Esophagus mucosa (tissue), 1 donor: ENCODE results near the gene FAM234A. TPM values are rescaled to one million over a fixed set of nuclear protein-coding genes. Genes with fewer than 3 reads are reported as not detected.
A peak's percentile ranks its signal among the peaks of the same experiment; 100 is the strongest.
"Not testable (repeated sequence)": the region's sequence is repeated elsewhere in the genome, so short reads cannot be mapped to it uniquely, and the experiment has no call there.

Experiments
- ATAC-seq: fragments of 200-7000 bp; cut with Tn5 transposase; one replicate; pipeline ENCODE4 v1.9.1; 2020
- total RNA-seq: library from RNA; stranded (reverse); gene quantifications from one replicate; pipeline ENCODE4 v1.2.4, GENCODE V29; 2023
- donor health status: DM: yes; HTN: yes; CAD: no.

The FAM234A gene
- 56.4 TPM for total RNA-seq

DNA sequence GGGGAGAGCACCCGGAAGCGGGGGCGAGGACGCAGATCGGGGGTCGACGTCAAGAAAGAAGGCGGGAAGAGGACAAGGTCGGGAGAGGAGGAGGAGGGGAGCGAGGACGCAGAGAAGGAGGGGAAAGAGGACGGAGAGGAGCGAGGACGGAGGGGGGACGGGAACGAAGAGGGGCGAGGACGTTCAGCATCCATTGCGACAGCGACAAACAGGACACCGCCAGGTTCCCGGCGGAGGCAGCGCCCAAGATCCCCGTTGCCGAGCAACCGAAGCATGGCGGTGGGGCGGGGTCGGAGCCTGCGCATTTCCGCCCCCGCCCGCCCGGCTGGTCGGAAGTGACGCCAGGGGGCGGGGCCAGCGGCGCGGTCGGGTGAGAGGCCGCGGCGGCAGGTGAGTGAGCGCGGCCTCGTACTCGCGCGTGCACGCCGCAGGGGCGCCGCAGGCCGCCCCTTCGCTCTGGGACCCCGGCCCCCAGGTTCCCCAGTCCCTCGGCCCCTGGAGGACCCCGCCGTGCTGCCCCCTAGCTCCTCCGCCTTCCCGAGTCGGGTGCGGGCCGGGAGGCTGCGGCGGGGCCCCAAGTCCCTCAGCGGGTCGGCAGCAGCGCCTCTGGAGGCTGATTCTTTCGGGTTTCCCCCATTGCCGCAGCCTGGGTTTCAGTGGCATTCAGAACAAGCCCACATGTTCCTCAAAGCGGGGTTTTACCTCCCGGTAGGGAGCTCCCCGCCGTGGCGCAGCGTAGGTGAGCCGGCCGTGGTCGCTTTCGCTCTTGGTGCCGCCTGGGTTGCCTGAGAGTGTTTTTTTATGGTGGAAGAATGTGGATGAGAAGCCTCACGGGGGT is at the start of gene FAM234A:
Gene FAM234A, plus strand, starts transcription at position 354 of the 838 bp plus-strand sequence. CDS start 19,593 bp downstream, outside the sequence.
- ATAC-seq: peak; percentile 98

DNA sequence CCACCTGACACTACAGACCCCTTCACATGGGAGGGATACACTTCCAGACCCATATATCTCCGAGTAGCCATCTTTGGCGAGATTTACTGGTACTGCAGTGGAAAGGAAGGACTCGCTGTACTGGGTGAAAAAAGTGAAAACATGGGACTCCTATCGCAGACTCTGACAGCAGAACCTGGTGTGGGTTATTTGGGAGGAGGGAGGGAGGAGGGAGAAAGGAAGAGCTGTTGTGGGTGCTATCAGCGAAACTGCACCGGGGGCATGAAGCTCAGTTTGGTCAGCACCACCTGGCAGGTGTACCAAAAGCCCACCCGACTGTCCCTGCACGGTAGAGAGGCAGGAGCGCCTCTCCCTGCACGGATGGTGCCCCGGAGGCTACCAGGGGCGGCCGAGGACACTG is 49.4 kb upstream of the FAM234A start:
- no peak for ATAC-seq

GRCh38 chr16:185691-186090 is 48.9 kb upstream of the FAM234A start:
- ATAC-seq: no peak

DNA sequence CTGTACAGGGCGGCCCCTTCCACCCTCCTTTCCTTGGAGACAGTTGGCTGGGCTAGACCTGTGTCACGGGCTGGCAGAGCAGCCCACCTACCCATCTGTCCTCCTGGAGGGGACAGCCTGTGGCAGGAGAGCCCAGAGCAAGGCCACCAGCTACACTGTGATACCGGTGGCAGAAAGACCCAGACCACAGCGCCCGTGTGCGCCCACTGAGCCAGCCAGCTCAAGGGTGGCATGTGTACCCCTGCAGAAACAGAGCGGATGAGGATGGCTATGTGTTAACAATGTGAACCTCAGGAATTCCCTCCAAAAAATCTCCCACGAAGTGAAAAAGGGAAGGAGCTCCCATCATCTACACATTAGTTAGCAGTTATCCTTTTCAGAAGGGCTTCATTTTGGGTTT is 47.3 kb upstream of the FAM234A start:
- no peak for ATAC-seq

DNA sequence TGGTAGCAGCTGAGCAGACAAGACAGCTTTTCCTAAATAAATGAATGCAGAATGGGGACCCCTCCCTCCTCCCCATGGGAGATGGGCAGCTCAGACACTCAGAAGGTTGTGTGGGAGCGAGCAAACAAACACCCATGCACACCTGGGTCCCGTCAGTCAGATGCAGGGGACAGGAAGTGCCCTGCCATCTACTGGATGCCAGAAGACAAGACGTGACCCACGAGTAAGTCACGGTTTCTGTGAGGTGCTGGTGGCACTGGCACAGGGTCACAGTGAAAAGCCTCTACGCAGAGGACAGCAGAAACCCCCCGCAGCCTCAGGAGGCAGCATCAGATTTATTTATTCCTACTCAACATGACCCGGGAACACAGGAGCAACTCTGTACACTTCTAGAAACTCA is 45.9 kb upstream of the FAM234A start:
- no peak for ATAC-seq

DNA sequence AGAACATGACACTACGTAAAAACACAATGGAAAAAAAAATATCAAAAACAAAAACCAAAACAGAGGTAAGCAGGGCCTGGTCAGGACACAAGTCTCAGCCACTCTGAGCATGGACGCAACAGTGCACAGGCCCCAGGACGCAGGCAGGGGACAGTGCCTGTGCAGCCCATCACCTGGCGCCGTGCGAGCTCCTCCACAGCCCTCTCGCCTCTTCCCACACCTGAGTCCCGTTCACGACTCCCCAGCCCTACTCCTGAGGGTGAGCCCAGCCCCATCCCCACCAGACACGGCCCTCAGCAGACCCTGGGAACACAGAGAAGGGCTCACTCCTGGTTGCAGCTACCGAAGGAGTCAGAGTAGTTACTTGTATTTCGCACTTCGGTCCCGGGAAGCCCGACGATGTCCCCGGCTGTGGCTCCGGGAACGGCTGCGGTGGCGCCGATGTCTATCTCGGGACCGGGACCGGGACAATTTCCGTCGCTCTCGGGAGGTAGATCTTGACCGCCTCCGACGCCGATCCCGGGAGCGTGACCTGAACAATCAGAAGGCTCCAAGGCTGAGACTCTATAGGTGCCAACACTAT is 44.9 kb upstream of the FAM234A start:
- ATAC-seq: peak; percentile 15

DNA sequence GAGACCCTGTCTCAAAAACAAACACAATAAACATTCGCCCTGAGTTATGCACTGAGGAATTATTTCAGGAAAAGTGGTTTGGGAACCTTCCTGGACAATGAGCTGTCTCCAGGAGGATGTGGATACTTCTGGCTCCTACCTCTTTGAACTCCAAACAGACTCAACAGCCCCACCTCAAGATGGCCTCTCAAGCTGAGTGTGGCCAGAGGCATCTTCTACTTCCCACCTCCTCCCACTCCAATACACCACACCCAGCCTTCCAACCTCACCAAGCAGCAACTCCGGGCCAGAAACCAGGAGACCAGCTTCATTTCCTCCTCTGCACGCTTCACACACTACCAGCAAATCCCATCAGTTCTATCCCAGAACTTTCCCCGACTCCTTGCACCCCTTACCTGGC is 42.8 kb upstream of the FAM234A start:
- no peak for ATAC-seq

GRCh38 chr16:192686-193085 is 41.9 kb upstream of the FAM234A start:
- no peak for ATAC-seq

GRCh38 chr16:193441-193840 is 41.2 kb upstream of the FAM234A start:
- ATAC-seq: no peak

- ATAC-seq: no peak
Observed at GRCh38 chr16:194516-194915, 40.1 kb upstream of the FAM234A start.

GRCh38 chr16:200388-200787 is 34.2 kb upstream of the FAM234A start:
- no peak for ATAC-seq

DNA sequence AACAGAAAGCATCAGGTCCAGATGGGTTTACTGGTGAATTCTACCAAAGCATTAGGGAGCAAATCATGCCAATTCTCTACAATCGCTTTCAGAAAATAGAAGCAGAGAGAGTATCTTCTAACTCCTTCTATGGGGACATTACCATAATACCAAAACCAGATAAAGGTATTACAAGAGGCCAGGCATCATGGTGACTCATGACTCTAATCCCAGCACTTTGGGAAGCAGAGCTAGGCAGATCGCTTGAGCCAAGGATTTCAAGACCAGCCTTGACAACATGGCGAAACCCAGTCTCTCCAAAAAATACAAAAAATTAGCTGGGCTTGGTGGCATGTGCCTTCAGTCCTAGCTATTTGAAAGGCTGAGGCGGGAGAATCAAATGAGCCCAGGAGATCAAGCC is 31.4 kb upstream of the FAM234A start:
- ATAC-seq: peak; percentile 33

GRCh38 chr16:204046-204445 is 30.6 kb upstream of the FAM234A start:
- ATAC-seq: not testable (repeated sequence)

DNA sequence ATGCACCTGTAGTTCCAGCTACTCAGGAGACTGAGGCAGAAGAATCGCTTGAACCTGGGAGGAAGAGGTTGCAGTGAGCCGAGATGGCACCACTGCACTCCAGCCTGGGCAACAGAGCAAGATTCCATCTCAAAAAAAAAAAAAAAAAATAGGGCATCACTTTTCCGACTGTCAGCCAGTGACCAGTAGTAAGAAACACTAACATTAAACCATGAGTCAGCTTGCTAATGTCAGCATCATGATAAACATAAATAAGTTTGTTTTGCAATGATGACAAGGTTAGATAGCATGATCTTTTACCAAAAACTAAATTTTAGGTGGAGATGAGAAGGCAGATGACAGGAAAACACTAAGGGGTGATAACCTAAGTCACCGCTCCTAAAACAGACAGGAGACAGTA is 25.3 kb upstream of the FAM234A start:
- not testable (repeated sequence) for ATAC-seq

DNA sequence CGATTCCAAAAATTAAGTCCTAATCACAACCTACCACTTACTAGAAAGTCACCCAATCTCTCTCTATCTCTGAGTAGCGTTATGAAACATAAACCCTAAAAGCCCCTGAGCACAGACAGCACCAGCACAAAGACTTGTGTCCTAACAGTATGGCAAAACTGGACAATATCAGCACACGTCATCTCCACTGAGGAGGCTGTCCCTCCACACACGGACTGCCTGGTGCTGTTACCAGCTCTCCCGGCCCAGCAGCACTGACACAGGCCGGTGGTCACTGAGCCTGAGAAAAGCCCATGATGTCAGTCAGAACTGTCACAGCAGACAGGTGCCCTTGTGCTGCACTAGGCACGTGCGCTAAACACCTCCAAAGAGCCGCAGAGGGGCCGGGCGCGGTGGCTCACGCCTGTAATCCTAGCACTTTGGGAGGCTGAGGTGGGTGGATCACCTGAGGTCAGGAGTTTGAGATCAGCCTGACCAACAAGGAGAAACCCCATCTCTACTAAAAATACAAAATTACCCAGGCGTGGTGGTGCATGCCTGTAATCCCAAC is 22.9 kb upstream of the FAM234A start:
- not testable (repeated sequence) for ATAC-seq

DNA sequence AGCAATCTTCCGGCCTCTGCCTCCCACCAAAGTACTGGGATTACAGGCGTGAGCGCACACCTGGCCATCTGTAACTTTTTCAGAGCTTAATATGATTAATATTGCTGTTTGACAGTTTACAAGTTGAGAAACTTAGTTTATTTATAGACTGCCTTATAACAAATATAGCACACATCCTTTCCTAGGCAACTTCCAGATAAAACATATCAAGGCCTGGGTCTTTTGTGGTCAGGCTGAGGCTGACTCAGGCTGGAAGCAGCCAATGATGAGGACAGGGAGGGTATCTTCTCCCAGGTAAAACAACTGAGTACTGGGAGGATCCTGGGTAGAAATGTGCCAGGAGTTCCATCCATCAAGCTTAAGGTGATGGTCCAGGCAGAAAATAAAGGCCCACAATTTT is 21.6 kb upstream of the FAM234A start:
- ATAC-seq: no peak

- no peak for ATAC-seq
Observed at GRCh38 chr16:220021-220420, 14.6 kb upstream of the FAM234A start.

DNA sequence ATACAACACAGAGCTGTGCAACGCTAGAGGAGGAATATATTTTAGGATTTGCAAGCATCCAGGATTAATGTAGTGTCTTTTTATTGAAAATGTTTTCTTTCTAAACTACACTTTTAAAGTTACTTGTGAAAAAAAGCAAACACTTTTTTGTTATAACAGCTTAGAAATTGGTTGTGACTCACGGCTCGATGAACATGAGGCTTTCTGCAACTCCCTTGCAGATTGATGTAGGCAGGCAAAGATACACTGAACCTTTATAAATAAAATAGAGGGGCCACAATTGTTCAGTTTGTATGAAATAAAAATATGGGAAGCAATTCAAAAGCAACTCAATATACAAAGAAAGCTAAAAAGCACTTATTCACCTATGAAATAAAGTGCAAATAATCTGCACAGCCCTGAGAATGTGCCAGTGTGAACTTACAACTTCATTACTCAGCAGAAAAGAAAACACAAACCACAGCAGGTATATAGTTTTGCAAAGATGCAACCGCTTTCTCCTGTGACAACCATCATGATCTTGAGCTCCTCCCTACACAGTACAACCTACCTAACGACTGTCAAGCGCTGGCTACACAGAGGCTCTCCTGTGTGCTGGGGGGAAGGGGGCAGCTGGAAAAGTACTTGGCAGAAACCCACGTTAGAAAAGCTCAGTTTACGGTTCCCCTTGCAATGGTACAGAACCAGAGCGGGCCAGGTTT is 6.3 kb upstream of the FAM234A start:
- ATAC-seq: peak; percentile 53

DNA sequence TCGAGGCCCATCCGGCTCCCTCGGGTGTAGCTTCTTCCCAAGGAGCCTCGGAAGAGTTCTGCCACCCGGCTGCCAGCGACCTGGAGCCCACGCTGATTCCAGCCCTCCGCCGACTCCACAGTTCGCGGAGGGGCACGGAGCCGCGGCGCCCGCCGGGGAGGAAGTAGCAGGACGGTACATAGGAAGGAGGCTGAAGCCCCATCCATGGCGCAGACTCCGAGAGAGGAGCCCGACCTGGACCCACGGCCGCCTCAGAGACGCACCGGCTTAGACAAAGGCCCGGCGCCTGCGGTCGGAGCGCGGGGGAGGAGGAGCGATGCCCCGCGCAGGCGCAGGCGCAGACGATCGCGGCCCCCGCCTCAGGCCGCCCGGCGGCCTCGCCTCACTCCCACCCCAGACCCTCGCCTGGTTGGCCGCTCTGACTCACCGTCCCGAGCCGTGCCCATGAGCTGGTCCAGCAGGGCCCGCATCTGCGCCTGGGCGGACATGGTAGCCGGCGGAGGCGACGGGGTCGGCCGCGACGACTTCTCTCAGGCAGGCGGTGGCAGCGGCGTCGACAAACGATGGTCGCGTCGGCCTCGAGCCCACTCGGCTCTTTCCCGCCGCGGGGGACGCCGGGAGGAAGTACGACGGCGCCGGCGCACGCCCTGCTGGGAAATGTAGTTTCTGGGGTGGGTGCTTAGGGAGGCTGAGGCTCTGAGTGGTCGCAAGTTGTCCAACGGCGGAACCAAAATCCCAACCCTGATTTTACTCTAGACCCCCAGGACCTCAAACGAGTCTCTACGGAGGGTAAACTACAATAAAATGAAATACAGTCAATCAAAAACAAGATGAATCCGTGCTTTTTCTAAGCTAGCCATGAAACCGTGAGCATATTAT is 5.5 kb upstream of the FAM234A start, which contains the start of gene LUC7L:
Gene LUC7L, minus strand, starts transcription at position 598 of the 879 bp plus-strand sequence. Its CDS starts 110 bp downstream, at position 488.
- peak; percentile 87 for ATAC-seq

GRCh38 chr16:229731-230281 is 4.8 kb upstream of the FAM234A start:
- no peak for ATAC-seq

GRCh38 chr16:230351-230750 is 4.3 kb upstream of the FAM234A start:
- not testable (repeated sequence) for ATAC-seq

DNA sequence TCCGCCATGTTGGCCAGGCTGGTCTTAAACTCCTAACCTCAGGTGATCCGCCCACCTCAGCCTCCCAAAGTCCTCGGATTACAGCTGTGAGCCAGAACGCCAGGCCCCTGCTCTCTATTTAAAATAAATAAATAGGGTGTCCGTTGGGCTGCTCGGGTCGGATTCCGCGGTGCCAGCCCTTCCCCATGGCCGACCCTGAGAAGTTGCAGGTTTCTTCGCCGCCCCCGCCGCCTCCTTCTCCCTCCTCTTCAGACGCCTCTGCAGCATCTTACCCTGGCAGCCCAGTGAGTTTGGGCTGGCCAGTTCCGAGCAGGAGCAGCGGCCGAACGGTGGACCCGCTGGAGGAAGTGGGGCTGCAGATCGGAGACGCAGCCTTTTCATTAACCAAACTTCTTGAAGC is 3.7 kb upstream of the FAM234A start:
- no peak for ATAC-seq
